Measurements from ENCODE around the gene PDZD2.

The PDZD2 gene

DNA sequence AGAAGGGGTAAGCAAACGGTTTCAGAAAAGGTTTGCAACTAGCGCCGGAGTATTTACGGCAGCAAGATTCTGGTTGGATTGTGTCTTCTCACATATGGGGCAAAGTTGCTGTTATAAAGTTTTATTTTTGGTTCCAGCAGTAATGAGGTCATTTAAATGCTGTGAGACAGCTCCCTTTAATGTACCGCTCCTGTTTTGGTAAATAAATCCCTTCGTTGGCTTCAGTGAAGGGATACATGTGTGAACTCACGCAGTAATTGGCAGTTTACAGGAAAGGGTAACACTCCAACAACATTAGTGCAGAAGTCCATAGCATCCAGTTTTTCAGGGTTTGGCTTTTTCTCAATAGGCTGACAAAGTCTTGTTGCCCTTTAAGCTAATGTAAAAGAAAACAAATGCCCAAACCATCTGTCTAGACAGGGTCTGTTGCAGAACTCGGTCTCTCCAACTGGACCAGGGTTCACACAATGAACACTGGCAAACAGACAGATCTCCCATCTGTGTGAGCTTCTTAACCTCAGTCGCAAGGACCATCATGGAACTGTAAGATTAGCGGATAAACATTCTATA lies 351.2 kb downstream of the PDZD2 start:
- Histone ChIP-seq H3K9me2 (replicated peaks; ENCODE audit: control insufficient read depth, low read length) (no peaks in the 10 kb centered on the region), H3K4me3 (ENCODE audit: low read length) (no peak overlapping the region), H3K9me3 (ENCODE audit: control insufficient read depth, insufficient read depth, low read length) (0 out of 2 replicates have a peak, but pooled peaks cover 2% of the 10 kb centered on the region), H3K4me2 (ENCODE audit: low read length) (peak overlapping the region; percentile 91), H3K27me3 (ENCODE audit: control insufficient read depth, low read length) (no peaks in the 10 kb centered on the region), H3K79me2 (ENCODE audit: control insufficient read depth, low read length) (peaks cover 3% of the 10 kb centered on the region; the same call in 1 of the 2 replicates), H3F3A (ENCODE audit: control insufficient read depth, insufficient read depth) (peaks cover 32% of the 10 kb centered on the region), H3K27ac (ENCODE audit: low read depth, low read length) (no peak overlapping the region), H3K36me3 (ENCODE audit: control insufficient read depth, low read length) (no peaks in the 10 kb centered on the region), H3K4me1 (ENCODE audit: control insufficient read depth, low read length) (peaks cover 68% of the 10 kb centered on the region), H4K20me1 (ENCODE audit: control insufficient read depth, insufficient read depth, low read depth, low read length) (no peaks in the 10 kb centered on the region)
- TF ChIP-seq EZH2phosphoT487 (IDR thresholded peaks at IDR 0.05; ENCODE audit: borderline replicate concordance, low read length), result no peak
- TF ChIP-seq, protein P1, sequence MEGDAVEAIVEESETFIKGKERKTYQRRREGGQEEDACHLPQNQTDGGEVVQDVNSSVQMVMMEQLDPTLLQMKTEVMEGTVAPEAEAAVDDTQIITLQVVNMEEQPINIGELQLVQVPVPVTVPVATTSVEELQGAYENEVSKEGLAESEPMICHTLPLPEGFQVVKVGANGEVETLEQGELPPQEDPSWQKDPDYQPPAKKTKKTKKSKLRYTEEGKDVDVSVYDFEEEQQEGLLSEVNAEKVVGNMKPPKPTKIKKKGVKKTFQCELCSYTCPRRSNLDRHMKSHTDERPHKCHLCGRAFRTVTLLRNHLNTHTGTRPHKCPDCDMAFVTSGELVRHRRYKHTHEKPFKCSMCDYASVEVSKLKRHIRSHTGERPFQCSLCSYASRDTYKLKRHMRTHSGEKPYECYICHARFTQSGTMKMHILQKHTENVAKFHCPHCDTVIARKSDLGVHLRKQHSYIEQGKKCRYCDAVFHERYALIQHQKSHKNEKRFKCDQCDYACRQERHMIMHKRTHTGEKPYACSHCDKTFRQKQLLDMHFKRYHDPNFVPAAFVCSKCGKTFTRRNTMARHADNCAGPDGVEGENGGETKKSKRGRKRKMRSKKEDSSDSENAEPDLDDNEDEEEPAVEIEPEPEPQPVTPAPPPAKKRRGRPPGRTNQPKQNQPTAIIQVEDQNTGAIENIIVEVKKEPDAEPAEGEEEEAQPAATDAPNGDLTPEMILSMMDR (IDR thresholded peaks at IDR 0.05; ENCODE audit: low read depth, low read length, poor library complexity, severe bottlenecking), result no peak

GRCh38 chr5:31990701-31991110 lies 351.8 kb downstream of the PDZD2 start:
- H3K4me2 ChIP-seq (ENCODE audit: low read length), result peak overlapping the region; percentile 91
- no peak overlapping the region for H3K27ac ChIP-seq (ENCODE audit: low read depth, low read length)

GRCh38 chr5:31992377-31992776 lies 353.4 kb downstream of the PDZD2 start:
- H3K27ac ChIP-seq (ENCODE audit: low read depth, low read length), result peak overlapping the region; percentile 94
- H3K9me2 ChIP-seq (replicated peaks; ENCODE audit: control insufficient read depth, low read length), result no peaks in the 10 kb centered on the region
- H3K4me1 ChIP-seq (ENCODE audit: control insufficient read depth, low read length), result peaks cover 79% of the 10 kb centered on the region
- no peaks in the 10 kb centered on the region for H4K20me1 ChIP-seq (ENCODE audit: control insufficient read depth, insufficient read depth, low read depth, low read length)
- peaks cover 44% of the 10 kb centered on the region for H3F3A ChIP-seq (ENCODE audit: control insufficient read depth, insufficient read depth)
- peak overlapping the region; percentile 91 for H3K4me2 ChIP-seq (ENCODE audit: low read length)
- no peak for TF ChIP-seq EZH2phosphoT487 (IDR thresholded peaks at IDR 0.05; ENCODE audit: borderline replicate concordance, low read length)
- TF ChIP-seq, protein P1 (IDR thresholded peaks at IDR 0.05; ENCODE audit: low read depth, low read length, poor library complexity, severe bottlenecking), result no peak
- peaks cover 9% of the 10 kb centered on the region for H3K36me3 ChIP-seq (ENCODE audit: control insufficient read depth, low read length)
- H3K27me3 ChIP-seq (ENCODE audit: control insufficient read depth, low read length), result no peaks in the 10 kb centered on the region
- H3K9me3 ChIP-seq (ENCODE audit: control insufficient read depth, insufficient read depth, low read length), result 0 out of 2 replicates have a peak, but pooled peaks cover 2% of the 10 kb centered on the region
- H3K79me2 ChIP-seq (ENCODE audit: control insufficient read depth, low read length), result peaks cover 26% of the 10 kb centered on the region
- peak overlapping the region; percentile 92 for H3K4me3 ChIP-seq (ENCODE audit: low read length)

More at GRCh38 chr5:31990701-31991110, 351.8 kb downstream of the PDZD2 start:
- Histone ChIP-seq H3K9me3 (ENCODE audit: control insufficient read depth, insufficient read depth, low read length) (0 out of 2 replicates have a peak, but pooled peaks cover 2% of the 10 kb centered on the region), H3K9me2 (replicated peaks; ENCODE audit: control insufficient read depth, low read length) (no peaks in the 10 kb centered on the region), H3K36me3 (ENCODE audit: control insufficient read depth, low read length) (peaks cover 5% of the 10 kb centered on the region), H3F3A (ENCODE audit: control insufficient read depth, insufficient read depth) (peaks cover 37% of the 10 kb centered on the region), H4K20me1 (ENCODE audit: control insufficient read depth, insufficient read depth, low read depth, low read length) (no peaks in the 10 kb centered on the region), H3K79me2 (ENCODE audit: control insufficient read depth, low read length) (peaks cover 9% of the 10 kb centered on the region), H3K27me3 (ENCODE audit: control insufficient read depth, low read length) (no peaks in the 10 kb centered on the region), H3K4me3 (ENCODE audit: low read length) (0 out of 2 replicates have a peak overlapping the region, but pooled peaks have one; percentile 92), H3K4me1 (ENCODE audit: control insufficient read depth, low read length) (peaks cover 73% of the 10 kb centered on the region)
- TF ChIP-seq, protein P1 (IDR thresholded peaks at IDR 0.05; ENCODE audit: low read depth, low read length, poor library complexity, severe bottlenecking), result no peak
- no peak for TF ChIP-seq EZH2phosphoT487 (IDR thresholded peaks at IDR 0.05; ENCODE audit: borderline replicate concordance, low read length)

Measured in DOHH2 (cell line).